Measurements from ENCODE around the gene DDX60.
A peak's percentile ranks its signal among the peaks of the same experiment; 100 is the strongest.

Gene DDX60, protein sequence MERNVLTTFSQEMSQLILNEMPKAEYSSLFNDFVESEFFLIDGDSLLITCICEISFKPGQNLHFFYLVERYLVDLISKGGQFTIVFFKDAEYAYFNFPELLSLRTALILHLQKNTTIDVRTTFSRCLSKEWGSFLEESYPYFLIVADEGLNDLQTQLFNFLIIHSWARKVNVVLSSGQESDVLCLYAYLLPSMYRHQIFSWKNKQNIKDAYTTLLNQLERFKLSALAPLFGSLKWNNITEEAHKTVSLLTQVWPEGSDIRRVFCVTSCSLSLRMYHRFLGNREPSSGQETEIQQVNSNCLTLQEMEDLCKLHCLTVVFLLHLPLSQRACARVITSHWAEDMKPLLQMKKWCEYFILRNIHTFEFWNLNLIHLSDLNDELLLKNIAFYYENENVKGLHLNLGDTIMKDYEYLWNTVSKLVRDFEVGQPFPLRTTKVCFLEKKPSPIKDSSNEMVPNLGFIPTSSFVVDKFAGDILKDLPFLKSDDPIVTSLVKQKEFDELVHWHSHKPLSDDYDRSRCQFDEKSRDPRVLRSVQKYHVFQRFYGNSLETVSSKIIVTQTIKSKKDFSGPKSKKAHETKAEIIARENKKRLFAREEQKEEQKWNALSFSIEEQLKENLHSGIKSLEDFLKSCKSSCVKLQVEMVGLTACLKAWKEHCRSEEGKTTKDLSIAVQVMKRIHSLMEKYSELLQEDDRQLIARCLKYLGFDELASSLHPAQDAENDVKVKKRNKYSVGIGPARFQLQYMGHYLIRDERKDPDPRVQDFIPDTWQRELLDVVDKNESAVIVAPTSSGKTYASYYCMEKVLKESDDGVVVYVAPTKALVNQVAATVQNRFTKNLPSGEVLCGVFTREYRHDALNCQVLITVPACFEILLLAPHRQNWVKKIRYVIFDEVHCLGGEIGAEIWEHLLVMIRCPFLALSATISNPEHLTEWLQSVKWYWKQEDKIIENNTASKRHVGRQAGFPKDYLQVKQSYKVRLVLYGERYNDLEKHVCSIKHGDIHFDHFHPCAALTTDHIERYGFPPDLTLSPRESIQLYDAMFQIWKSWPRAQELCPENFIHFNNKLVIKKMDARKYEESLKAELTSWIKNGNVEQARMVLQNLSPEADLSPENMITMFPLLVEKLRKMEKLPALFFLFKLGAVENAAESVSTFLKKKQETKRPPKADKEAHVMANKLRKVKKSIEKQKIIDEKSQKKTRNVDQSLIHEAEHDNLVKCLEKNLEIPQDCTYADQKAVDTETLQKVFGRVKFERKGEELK (N-terminal part only)

DNA sequence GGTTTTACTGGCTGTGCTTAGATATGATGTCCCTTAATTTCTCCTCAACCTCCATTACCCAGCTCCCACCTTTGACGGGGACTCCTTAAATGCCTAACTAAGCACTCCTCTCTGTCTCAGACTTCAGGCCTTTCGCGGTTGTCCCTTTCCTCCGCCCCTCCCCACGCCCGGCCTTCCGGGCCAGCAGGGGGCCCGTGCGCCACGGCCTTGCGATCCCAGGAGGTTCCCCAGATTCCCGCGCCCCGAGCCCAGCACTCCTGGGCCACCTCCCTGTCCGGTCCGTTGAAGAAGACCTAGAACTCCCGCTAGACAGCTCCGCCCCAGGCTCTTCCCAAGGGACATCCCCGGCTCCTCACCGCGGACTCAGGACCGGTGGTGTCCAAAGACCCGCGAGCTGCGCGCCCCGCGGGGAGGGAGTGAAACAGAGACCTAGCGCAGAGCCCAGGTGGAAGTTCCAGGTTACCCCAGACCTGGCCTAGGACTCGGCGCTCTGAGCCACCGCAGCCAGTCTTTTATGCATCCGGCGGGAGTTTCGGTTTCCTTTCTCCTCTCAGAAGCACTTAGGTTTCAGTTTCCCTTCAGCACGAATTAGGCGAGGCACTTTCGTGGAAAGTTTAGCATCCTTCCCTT lies at the start of gene DDX60:
TSS of gene DDX60 (minus strand) at position 487 of the 630 bp plus-strand sequence. CDS start 7,493 bp downstream, outside the sequence.
- Histone ChIP-seq H3K79me2 (no peaks in the 10 kb centered on the region), H2AFZ (peak within 1 kb of the TSS; percentile 85), H3K9me3 (ENCODE audit: control insufficient read depth, low read length) (no peaks in the 10 kb centered on the region), H3K36me3 (ENCODE audit: control insufficient read depth, insufficient read depth, low read length) (no peaks in the 10 kb centered on the region), H3K9ac (peak within 1 kb of the TSS; percentile 35), H3K27ac (peak within 1 kb of the TSS; percentile 94), H3K27me3 (ENCODE audit: control insufficient read depth, insufficient read depth, low read length) (no peaks in the 10 kb centered on the region), H3K4me3 (ENCODE audit: low read depth, low read length) (peak within 1 kb of the TSS; percentile 87), H3K4me1 (no peaks in the 10 kb centered on the region), H3K4me2 (ENCODE audit: low read length) (peak within 1 kb of the TSS; percentile 61)
- TF ChIP-seq CTCF (IDR thresholded peaks at IDR 0.05): peak; percentile 29

- Histone ChIP-seq H2AFZ (no peak overlapping the region), H3K4me1 (no peaks in the 10 kb centered on the region), H3K27me3 (ENCODE audit: control insufficient read depth, insufficient read depth, low read length) (no peaks in the 10 kb centered on the region), H3K79me2 (no peaks in the 10 kb centered on the region), H3K36me3 (ENCODE audit: control insufficient read depth, insufficient read depth, low read length) (no peaks in the 10 kb centered on the region), H3K9me3 (ENCODE audit: control insufficient read depth, low read length) (no peaks in the 10 kb centered on the region), H3K4me3 (ENCODE audit: low read depth, low read length) (no peak overlapping the region), H3K27ac (no peak overlapping the region), H3K4me2 (ENCODE audit: low read length) (no peak overlapping the region), H3K9ac (no peak overlapping the region)
- TF ChIP-seq CTCF (IDR thresholded peaks at IDR 0.05): no peak
Observed at GRCh38 chr4:168367065-168367464, 48.5 kb upstream of the DDX60 start.

DNA sequence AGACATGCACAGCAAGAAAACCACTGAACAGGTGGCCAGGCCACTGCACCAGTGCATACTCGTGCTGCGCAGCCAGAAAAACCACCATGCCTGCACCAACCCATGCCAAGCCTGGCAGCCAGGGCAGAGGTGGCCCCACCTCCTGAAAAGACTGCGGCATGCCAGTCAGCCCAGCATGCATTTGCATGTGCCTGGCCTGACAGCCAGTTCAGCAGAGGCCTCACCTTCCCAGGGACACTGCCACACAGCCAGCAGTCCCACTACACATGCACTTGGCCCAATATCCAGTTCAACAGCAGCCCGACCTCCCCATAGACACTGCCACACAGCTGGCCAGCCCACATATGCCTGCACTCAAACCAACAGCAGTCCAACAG lies 43.5 kb upstream of the DDX60 start:
- Histone ChIP-seq H3K4me1 (no peaks in the 10 kb centered on the region), H3K9ac (no peak overlapping the region), H3K79me2 (no peaks in the 10 kb centered on the region), H3K4me3 (ENCODE audit: low read depth, low read length) (no peak overlapping the region), H3K27me3 (ENCODE audit: control insufficient read depth, insufficient read depth, low read length) (no peaks in the 10 kb centered on the region), H2AFZ (no peak overlapping the region), H3K27ac (no peak overlapping the region), H3K9me3 (ENCODE audit: control insufficient read depth, low read length) (no peaks in the 10 kb centered on the region), H3K36me3 (ENCODE audit: control insufficient read depth, insufficient read depth, low read length) (no peaks in the 10 kb centered on the region), H3K4me2 (ENCODE audit: low read length) (no peak overlapping the region)
- no peak for TF ChIP-seq CTCF (IDR thresholded peaks at IDR 0.05)

- H3K9me3 ChIP-seq (ENCODE audit: control insufficient read depth, low read length): no peaks in the 10 kb centered on the region
- H2AFZ ChIP-seq: no peak overlapping the region
- no peak overlapping the region for H3K4me2 ChIP-seq (ENCODE audit: low read length)
- no peak overlapping the region for H3K4me3 ChIP-seq (ENCODE audit: low read depth, low read length)
- TF ChIP-seq CTCF (IDR thresholded peaks at IDR 0.05): no peak
- H3K79me2 ChIP-seq: no peaks in the 10 kb centered on the region
- no peak overlapping the region for H3K27ac ChIP-seq
- no peaks in the 10 kb centered on the region for H3K27me3 ChIP-seq (ENCODE audit: control insufficient read depth, insufficient read depth, low read length)
- H3K36me3 ChIP-seq (ENCODE audit: control insufficient read depth, insufficient read depth, low read length): no peaks in the 10 kb centered on the region
- no peaks in the 10 kb centered on the region for H3K4me1 ChIP-seq
- H3K9ac ChIP-seq: no peak overlapping the region
Observed at GRCh38 chr4:168361365-168362024, 42.9 kb upstream of the DDX60 start.
